NOMO-1 treated with dmso at 0.1 percent for 144 hours (cell line): Measurements from ENCODE around the gene POP4.
A peak's percentile ranks its signal among the peaks of the same experiment; 100 is the strongest.
"Not testable (repeated sequence)": the region's sequence is repeated elsewhere in the genome, so short reads cannot be mapped to it uniquely, and the experiment has no call there.

Experiments used
- DNase-seq: peaks from one replicate; lab custom pipeline; 2025; ENCODE audit not compliant: unreplicated experiment; lab: John Stamatoyannopoulos, UW

Gene POP4

GRCh38 chr19:29605653-29606419 is at the start of gene POP4:
Gene POP4 (plus strand): TSS chr19:29606283. CDS start chr19:29606319, 36 bp downstream.
- peak; percentile 79 for DNase-seq

- not testable (repeated sequence) for DNase-seq
These were observed 47.0 kb upstream of the POP4 start for GRCh38 chr19:29559110-29559509.

GRCh38 chr19:29559743-29560142 is 46.3 kb upstream of the POP4 start:
- DNase-seq, result no peak

GRCh38 chr19:29560313-29561075 is 45.6 kb upstream of the POP4 start:
- no peak for DNase-seq

- DNase-seq, result no peak
These were observed 44.5 kb upstream of the POP4 start for GRCh38 chr19:29561601-29562000.

GRCh38 chr19:29562299-29563297 is 43.5 kb upstream of the POP4 start:
- no peak for DNase-seq

- no peak for DNase-seq
These were observed 42.5 kb upstream of the POP4 start for GRCh38 chr19:29563486-29564101.

- no peak for DNase-seq
These were observed 41.5 kb upstream of the POP4 start for GRCh38 chr19:29564574-29565005.

- no peak for DNase-seq
These were observed 40.9 kb upstream of the POP4 start for GRCh38 chr19:29565171-29565570.

- no peak for DNase-seq
These were observed 39.5 kb upstream of the POP4 start for GRCh38 chr19:29566496-29567054.

- DNase-seq, result no peak
These were observed 38.6 kb upstream of the POP4 start for GRCh38 chr19:29567366-29567915.

GRCh38 chr19:29568036-29569025 is 37.8 kb upstream of the POP4 start:
- DNase-seq, result no peak

GRCh38 chr19:29569038-29569911 is 36.8 kb upstream of the POP4 start:
- DNase-seq, result no peak

GRCh38 chr19:29571181-29571580 is 34.9 kb upstream of the POP4 start:
- no peak for DNase-seq

GRCh38 chr19:29573486-29573885 is 32.6 kb upstream of the POP4 start:
- no peak for DNase-seq

- DNase-seq, result no peak
These were observed 31.6 kb upstream of the POP4 start for GRCh38 chr19:29574510-29574909.

- DNase-seq, result no peak
These were observed 30.0 kb upstream of the POP4 start for GRCh38 chr19:29576046-29576606.
